ENCODE measurements around the gene GPC6.

- TF ChIP-seq POLR2A (IDR thresholded peaks at IDR 0.05; ENCODE audit: low read depth, low read length) (no peak), TAF1 (IDR thresholded peaks at IDR 0.05; ENCODE audit: borderline replicate concordance, low read depth, low read length) (no peak)
Measured at GRCh38 chr13:93180356-93180969, 46.1 kb upstream of the GPC6 start.
